Astrocyte (in vitro differentiated cells and primary cell): Measurements from ENCODE around the gene RPL10A. TPM values are rescaled to one million over a fixed set of nuclear protein-coding genes. Genes with fewer than 3 reads are reported as not detected.

Experiments used
- DNase-seq: peaks from one replicate; pipeline ENCODE4 v3.0.0-alpha.2; 2010; ENCODE audit warnings: low read depth
- FAIRE-seq: peaks from 2 replicates; lab custom pipeline; 2011; peaks lifted over from hg19 to GRCh38; lab: Jason Lieb, UNC
- H2AFZ ChIP-seq: 2 replicates; pipeline ENCODE4 v1.6.0; 2012; ENCODE audit warnings: low read depth, low read length, inconsistent platforms
- H3K27ac ChIP-seq: 2 replicates; pipeline ENCODE4 v1.5.1; 2011; ENCODE audit warnings: low read depth, low read length, inconsistent platforms
- H3K27me3 ChIP-seq: 2 replicates; pipeline ENCODE4 v1.6.0; 2011; ENCODE audit warnings: low read length, inconsistent platforms; ENCODE audit not compliant: insufficient read depth
- H3K36me3 ChIP-seq: 2 replicates; pipeline ENCODE4 v1.5.1; 2011; ENCODE audit warnings: low read length, inconsistent platforms; ENCODE audit not compliant: insufficient read depth
- H3K4me1 ChIP-seq: 2 replicates; pipeline ENCODE4 v1.5.1; 2011; ENCODE audit warnings: low read length, inconsistent platforms; ENCODE audit not compliant: insufficient read depth
- H3K4me2 ChIP-seq: 2 replicates; pipeline ENCODE4 v1.6.0; 2012; ENCODE audit warnings: low read length, inconsistent platforms
- H3K4me3 ChIP-seq: 2 replicates; pipeline ENCODE4 v1.5.1; 2011; ENCODE audit warnings: low read depth, mild to moderate bottlenecking, low read length, inconsistent platforms; ENCODE audit not compliant: insufficient read depth
- H3K79me2 ChIP-seq: 2 replicates; pipeline ENCODE4 v1.6.0; 2012; ENCODE audit warnings: mild to moderate bottlenecking, low read length, inconsistent platforms; ENCODE audit not compliant: insufficient read depth
- H3K9ac ChIP-seq: 2 replicates; pipeline ENCODE4 v1.6.0; 2012; ENCODE audit warnings: mild to moderate bottlenecking, low read length, inconsistent platforms
- H3K9me3 ChIP-seq: 2 replicates; pipeline ENCODE4 v1.5.1; 2012; ENCODE audit warnings: low read depth, mild to moderate bottlenecking, low read length, inconsistent platforms; ENCODE audit not compliant: insufficient read depth
- H4K20me1 ChIP-seq: 2 replicates; pipeline ENCODE4 v1.6.0; 2012; ENCODE audit warnings: low read length, inconsistent platforms; ENCODE audit not compliant: insufficient read depth
- H3K27ac Mint-ChIP-seq: one replicate; pipeline ENCODE4 v1.8.0; 2021; ENCODE audit warnings: mild to moderate bottlenecking, mixed read lengths; ENCODE audit not compliant: unreplicated experiment
- H3K27me3 Mint-ChIP-seq: one replicate; pipeline ENCODE4 v1.8.0; 2021; ENCODE audit warnings: low read depth, mixed read lengths; ENCODE audit not compliant: unreplicated experiment
- H3K36me3 Mint-ChIP-seq: one replicate; pipeline ENCODE4 v1.8.0; 2021; ENCODE audit warnings: low read depth, mixed read lengths; ENCODE audit not compliant: unreplicated experiment
- H3K4me1 Mint-ChIP-seq: one replicate; pipeline ENCODE4 v1.8.0; 2021; ENCODE audit warnings: low read depth, mixed read lengths; ENCODE audit not compliant: unreplicated experiment
- H3K4me3 Mint-ChIP-seq: one replicate; pipeline ENCODE4 v1.8.0; 2021; ENCODE audit warnings: mild to moderate bottlenecking, moderate library complexity, mixed read lengths; ENCODE audit not compliant: unreplicated experiment
- H3K9me3 Mint-ChIP-seq: one replicate; pipeline ENCODE4 v1.8.0; 2021; ENCODE audit warnings: mild to moderate bottlenecking, mixed read lengths; ENCODE audit not compliant: unreplicated experiment
- CTCF ChIP-seq: IDR thresholded peaks from 2 replicates; pipeline ENCODE4 v1.5.1; 2011; ENCODE audit warnings: low read depth, mild to moderate bottlenecking, inconsistent platforms, low read length, moderate library complexity; ENCODE audit not compliant: insufficient read depth
- EZH2 ChIP-seq: IDR thresholded peaks from 2 replicates; pipeline ENCODE4 v1.6.1; 2012; ENCODE audit warnings: mild to moderate bottlenecking, low read length, inconsistent platforms; ENCODE audit not compliant: insufficient read depth
- total RNA-seq: library from RNA; stranded (reverse); gene quantifications from 2 replicates; pipeline ENCODE4 v1.2.1, GENCODE V29; 2021

The RPL10A gene
- total RNA-seq, 1 donor from 2014 or later: 887 TPM

GRCh38 chr6:35427435-35427834 is 40.8 kb upstream of the RPL10A start:
- H3K27ac ChIP-seq: peak overlapping the region; percentile 82
- no peak overlapping the region for H3K27ac Mint-ChIP-seq
- H3K4me3 Mint-ChIP-seq: no peak overlapping the region
- TF ChIP-seq CTCF (no peak), EZH2 (no peak)
- FAIRE-seq: no peak
- no peaks in the 10 kb centered on the region for H4K20me1 ChIP-seq
- H2AFZ ChIP-seq: no peak overlapping the region
- peak overlapping the region; percentile 66 for H3K9ac ChIP-seq
- peaks cover 47% of the 10 kb centered on the region for H3K4me1 ChIP-seq
- peak overlapping the region; percentile 80 for H3K4me2 ChIP-seq
- H3K79me2 ChIP-seq: peaks cover 4% of the 10 kb centered on the region
- H3K4me1 Mint-ChIP-seq: peaks cover 11% of the 10 kb centered on the region
- H3K4me3 ChIP-seq: no peak overlapping the region
- H3K36me3 Mint-ChIP-seq: peaks cover 13% of the 10 kb centered on the region
- peaks cover under 1% of the 10 kb centered on the region for H3K27me3 Mint-ChIP-seq
- no peaks in the 10 kb centered on the region for H3K27me3 ChIP-seq
- H3K9me3 ChIP-seq: peaks cover 9% of the 10 kb centered on the region
- no peak for DNase-seq
- H3K36me3 ChIP-seq: peaks cover 8% of the 10 kb centered on the region
- peaks cover 15% of the 10 kb centered on the region for H3K9me3 Mint-ChIP-seq

- Histone ChIP-seq H3K27me3 (no peaks in the 10 kb centered on the region), H3K4me3 (peak overlapping the region; percentile 32), H3K9me3 (peaks cover 9% of the 10 kb centered on the region), H3K4me1 (peaks cover 47% of the 10 kb centered on the region), H3K27ac (peak overlapping the region; percentile 82), H3K79me2 (peaks cover 4% of the 10 kb centered on the region), H3K9ac (peak overlapping the region; percentile 66), H4K20me1 (no peaks in the 10 kb centered on the region), H2AFZ (no peak overlapping the region), H3K36me3 (peaks cover 7% of the 10 kb centered on the region), H3K4me2 (peak overlapping the region; percentile 80)
- peak; percentile 76 for DNase-seq
- H3K4me1 Mint-ChIP-seq: peaks cover 11% of the 10 kb centered on the region
- peaks cover 2% of the 10 kb centered on the region for H3K27me3 Mint-ChIP-seq
- H3K4me3 Mint-ChIP-seq: no peak overlapping the region
- H3K27ac Mint-ChIP-seq: peak overlapping the region; percentile 26
- no peak for FAIRE-seq
- H3K9me3 Mint-ChIP-seq: peaks cover 15% of the 10 kb centered on the region
- H3K36me3 Mint-ChIP-seq: peaks cover 13% of the 10 kb centered on the region
- TF ChIP-seq EZH2 (no peak), CTCF (no peak)
These were observed 40.3 kb upstream of the RPL10A start for GRCh38 chr6:35427851-35428321.

DNA sequence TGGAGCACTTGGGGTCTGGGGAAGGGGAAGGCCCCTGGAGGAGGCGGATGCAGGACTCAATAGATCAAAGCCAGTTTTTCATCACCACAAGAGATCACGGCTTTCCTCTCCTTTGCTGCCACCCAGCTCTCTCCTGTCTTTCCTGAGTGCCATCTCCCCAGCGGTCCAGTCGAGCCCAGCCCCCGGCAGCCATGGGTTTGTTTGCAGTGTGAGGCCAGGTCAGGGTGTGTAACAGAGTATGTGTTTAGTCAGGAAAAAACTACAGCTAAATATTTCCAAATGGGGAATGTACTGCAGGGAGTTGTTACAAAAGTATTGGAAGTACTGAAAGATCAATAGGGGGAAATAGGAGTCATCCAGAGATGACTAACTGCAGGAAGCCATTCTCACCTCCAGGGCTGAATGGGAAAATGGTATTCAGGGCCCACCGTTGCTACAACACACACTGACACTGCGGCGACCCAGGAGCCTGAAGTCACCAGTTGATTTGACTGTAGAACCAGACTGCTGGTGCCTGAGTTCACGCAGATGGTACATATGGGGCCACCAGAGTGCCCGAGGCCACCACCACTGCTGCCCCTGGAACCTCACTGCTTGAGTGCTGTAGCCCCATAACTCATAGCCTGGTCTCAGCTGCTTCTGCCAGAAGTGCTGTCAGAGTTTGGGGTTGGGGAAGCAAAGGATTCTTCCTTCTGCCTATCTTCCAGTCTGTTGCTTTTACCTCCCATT is 39.6 kb upstream of the RPL10A start:
- Mint-ChIP-seq H3K4me1 (peaks cover 11% of the 10 kb centered on the region), H3K9me3 (peaks cover 15% of the 10 kb centered on the region), H3K27ac (peak overlapping the region; percentile 26), H3K27me3 (peaks cover 2% of the 10 kb centered on the region), H3K36me3 (peaks cover 13% of the 10 kb centered on the region), H3K4me3 (no peak overlapping the region)
- peak overlapping the region; percentile 80 for H3K4me2 ChIP-seq
- TF ChIP-seq EZH2: no peak
- no peak for TF ChIP-seq CTCF
- H3K9me3 ChIP-seq: peaks cover 9% of the 10 kb centered on the region
- H3K9ac ChIP-seq: peak overlapping the region; percentile 65
- peaks cover 47% of the 10 kb centered on the region for H3K4me1 ChIP-seq
- H3K27me3 ChIP-seq: no peaks in the 10 kb centered on the region
- DNase-seq (no peak), FAIRE-seq (no peak)
- H3K4me3 ChIP-seq: peak overlapping the region; percentile 32
- H3K27ac ChIP-seq: peak overlapping the region; percentile 82
- H2AFZ ChIP-seq: no peak overlapping the region
- peaks cover 7% of the 10 kb centered on the region for H3K36me3 ChIP-seq
- peaks cover 4% of the 10 kb centered on the region for H3K79me2 ChIP-seq
- no peaks in the 10 kb centered on the region for H4K20me1 ChIP-seq
